Astrocyte (in vitro differentiated cells and primary cell): ENCODE measurements around the gene RETREG3. TPM values are rescaled to one million over a fixed set of nuclear protein-coding genes. Genes with fewer than 3 reads are reported as not detected.

Source experiments
- DNase-seq: peaks from one replicate; pipeline ENCODE4 v3.0.0-alpha.2; 2010; ENCODE audit warnings: low read depth
- FAIRE-seq: peaks from 2 replicates; lab custom pipeline; 2011; peaks lifted over from hg19 to GRCh38; lab: Jason Lieb, UNC
- H2AFZ ChIP-seq: 2 replicates; pipeline ENCODE4 v1.6.0; 2012; ENCODE audit warnings: low read depth, low read length, inconsistent platforms
- H3K27ac ChIP-seq: 2 replicates; pipeline ENCODE4 v1.5.1; 2011; ENCODE audit warnings: low read depth, low read length, inconsistent platforms
- H3K27me3 ChIP-seq: 2 replicates; pipeline ENCODE4 v1.6.0; 2011; ENCODE audit warnings: low read length, inconsistent platforms; ENCODE audit not compliant: insufficient read depth
- H3K36me3 ChIP-seq: 2 replicates; pipeline ENCODE4 v1.5.1; 2011; ENCODE audit warnings: low read length, inconsistent platforms; ENCODE audit not compliant: insufficient read depth
- H3K4me1 ChIP-seq: 2 replicates; pipeline ENCODE4 v1.5.1; 2011; ENCODE audit warnings: low read length, inconsistent platforms; ENCODE audit not compliant: insufficient read depth
- H3K4me2 ChIP-seq: 2 replicates; pipeline ENCODE4 v1.6.0; 2012; ENCODE audit warnings: low read length, inconsistent platforms
- H3K4me3 ChIP-seq: 2 replicates; pipeline ENCODE4 v1.5.1; 2011; ENCODE audit warnings: low read depth, mild to moderate bottlenecking, low read length, inconsistent platforms; ENCODE audit not compliant: insufficient read depth
- H3K79me2 ChIP-seq: 2 replicates; pipeline ENCODE4 v1.6.0; 2012; ENCODE audit warnings: mild to moderate bottlenecking, low read length, inconsistent platforms; ENCODE audit not compliant: insufficient read depth
- H3K9ac ChIP-seq: 2 replicates; pipeline ENCODE4 v1.6.0; 2012; ENCODE audit warnings: mild to moderate bottlenecking, low read length, inconsistent platforms
- H3K9me3 ChIP-seq: 2 replicates; pipeline ENCODE4 v1.5.1; 2012; ENCODE audit warnings: low read depth, mild to moderate bottlenecking, low read length, inconsistent platforms; ENCODE audit not compliant: insufficient read depth
- H4K20me1 ChIP-seq: 2 replicates; pipeline ENCODE4 v1.6.0; 2012; ENCODE audit warnings: low read length, inconsistent platforms; ENCODE audit not compliant: insufficient read depth
- H3K27ac Mint-ChIP-seq: one replicate; pipeline ENCODE4 v1.8.0; 2021; ENCODE audit warnings: mild to moderate bottlenecking, mixed read lengths; ENCODE audit not compliant: unreplicated experiment
- H3K27me3 Mint-ChIP-seq: one replicate; pipeline ENCODE4 v1.8.0; 2021; ENCODE audit warnings: low read depth, mixed read lengths; ENCODE audit not compliant: unreplicated experiment
- H3K36me3 Mint-ChIP-seq: one replicate; pipeline ENCODE4 v1.8.0; 2021; ENCODE audit warnings: low read depth, mixed read lengths; ENCODE audit not compliant: unreplicated experiment
- H3K4me1 Mint-ChIP-seq: one replicate; pipeline ENCODE4 v1.8.0; 2021; ENCODE audit warnings: low read depth, mixed read lengths; ENCODE audit not compliant: unreplicated experiment
- H3K4me3 Mint-ChIP-seq: one replicate; pipeline ENCODE4 v1.8.0; 2021; ENCODE audit warnings: mild to moderate bottlenecking, moderate library complexity, mixed read lengths; ENCODE audit not compliant: unreplicated experiment
- H3K9me3 Mint-ChIP-seq: one replicate; pipeline ENCODE4 v1.8.0; 2021; ENCODE audit warnings: mild to moderate bottlenecking, mixed read lengths; ENCODE audit not compliant: unreplicated experiment
- CTCF ChIP-seq: IDR thresholded peaks from 2 replicates; pipeline ENCODE4 v1.5.1; 2011; ENCODE audit warnings: low read depth, mild to moderate bottlenecking, inconsistent platforms, low read length, moderate library complexity; ENCODE audit not compliant: insufficient read depth
- EZH2 ChIP-seq: IDR thresholded peaks from 2 replicates; pipeline ENCODE4 v1.6.1; 2012; ENCODE audit warnings: mild to moderate bottlenecking, low read length, inconsistent platforms; ENCODE audit not compliant: insufficient read depth
- total RNA-seq: library from RNA; stranded (reverse); gene quantifications from 2 replicates; pipeline ENCODE4 v1.2.1, GENCODE V29; 2021

Gene RETREG3
- total RNA-seq, 1 donor from 2014 or later = 54.3 TPM

DNA sequence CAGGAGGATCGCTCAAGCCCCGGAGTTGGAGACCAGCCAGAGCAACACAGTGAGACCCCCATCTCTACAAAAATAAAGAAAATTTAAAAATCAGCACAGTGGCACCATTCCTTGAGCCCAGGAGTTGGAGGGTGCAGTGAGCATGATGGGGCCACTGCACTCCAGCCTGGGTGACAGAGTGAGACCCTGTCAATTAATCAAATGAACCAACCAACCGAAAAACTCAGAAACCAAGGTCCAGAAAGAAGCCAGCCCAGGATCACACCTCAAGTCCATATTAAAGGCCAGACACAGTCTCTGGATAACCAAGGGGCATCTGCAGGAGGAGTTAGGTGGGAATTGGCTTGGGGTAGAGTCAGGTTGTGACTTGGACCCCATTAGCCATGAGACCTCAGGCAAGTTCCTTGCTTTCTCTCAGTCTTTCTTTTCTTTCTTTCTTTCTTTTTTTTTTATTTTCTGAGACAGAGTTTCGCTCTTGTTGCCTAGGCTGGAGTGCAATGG is 54.0 kb downstream of the RETREG3 start:
- H3K27ac Mint-ChIP-seq = peak overlapping the region; percentile 91
- H3K4me3 ChIP-seq = peak overlapping the region; percentile 69
- no peaks in the 10 kb centered on the region for H3K9me3 ChIP-seq
- no peaks in the 10 kb centered on the region for H3K27me3 ChIP-seq
- H3K27me3 Mint-ChIP-seq = no peaks in the 10 kb centered on the region
- DNase-seq (no peak), FAIRE-seq (no peak)
- H3K4me2 ChIP-seq = peak overlapping the region; percentile 91
- peak overlapping the region; percentile 91 for H3K4me3 Mint-ChIP-seq
- no peaks in the 10 kb centered on the region for H3K36me3 Mint-ChIP-seq
- H3K9ac ChIP-seq = peak overlapping the region; percentile 92
- H4K20me1 ChIP-seq = peaks cover 5% of the 10 kb centered on the region
- peaks cover 12% of the 10 kb centered on the region for H3K4me1 Mint-ChIP-seq
- H3K27ac ChIP-seq = peak overlapping the region; percentile 72
- H3K79me2 ChIP-seq = peaks cover 27% of the 10 kb centered on the region
- no peaks in the 10 kb centered on the region for H3K9me3 Mint-ChIP-seq
- no peak for TF ChIP-seq EZH2
- TF ChIP-seq CTCF = no peak
- no peaks in the 10 kb centered on the region for H3K36me3 ChIP-seq
- H2AFZ ChIP-seq = peak overlapping the region; percentile 79
- peaks cover 16% of the 10 kb centered on the region for H3K4me1 ChIP-seq

GRCh38 chr17:42554250-42555121 is 54.7 kb downstream of the RETREG3 start:
- H3K9ac ChIP-seq = peak overlapping the region; percentile 92
- Mint-ChIP-seq H3K9me3 (no peaks in the 10 kb centered on the region), H3K27ac (no peak overlapping the region), H3K4me1 (peaks cover 12% of the 10 kb centered on the region), H3K4me3 (peak overlapping the region; percentile 91), H3K27me3 (no peaks in the 10 kb centered on the region), H3K36me3 (no peaks in the 10 kb centered on the region)
- H2AFZ ChIP-seq = peak overlapping the region; percentile 79
- peak; percentile 73 for DNase-seq
- H3K27me3 ChIP-seq = no peaks in the 10 kb centered on the region
- no peak for FAIRE-seq
- no peak for TF ChIP-seq EZH2
- TF ChIP-seq CTCF = no peak
- H3K9me3 ChIP-seq = no peaks in the 10 kb centered on the region
- H4K20me1 ChIP-seq = peaks cover 5% of the 10 kb centered on the region
- H3K79me2 ChIP-seq = peaks cover 27% of the 10 kb centered on the region
- H3K4me3 ChIP-seq = peak overlapping the region; percentile 69
- H3K4me2 ChIP-seq = peak overlapping the region; percentile 91
- peak overlapping the region; percentile 72 for H3K27ac ChIP-seq
- no peaks in the 10 kb centered on the region for H3K36me3 ChIP-seq
- H3K4me1 ChIP-seq = peaks cover 16% of the 10 kb centered on the region
